Breast epithelium (tissue), 3 donors: ENCODE results near the gene RNF130.

ENCODE experiments used
- CTCF ChIP-seq, 3 donors: fragments of 450-650 bp; IDR thresholded peaks; one replicate each; pipeline ENCODE4 v1.5.1; 2016 to 2017; ENCODE audit warnings: antibody characterized with exemption in 3 of 3, mild to moderate bottlenecking in 3 of 3, moderate library complexity in 3 of 3
- POLR2A ChIP-seq: fragments of 450-650 bp; IDR thresholded peaks from one replicate; pipeline ENCODE4 v1.6.1; 2016; ENCODE audit warnings: antibody characterized with exemption, mild to moderate bottlenecking, moderate library complexity

GRCh38 chr5:179959641-179960040, 111.9 kb downstream of the RNF130 start:
- TF ChIP-seq CTCF (IDR thresholded peaks at IDR 0.05) (no peak), POLR2A (no peak)
